ENCODE results near the gene PAQR8. TPM values are rescaled to one million over a fixed set of nuclear protein-coding genes. Genes with fewer than 3 reads are reported as not detected.

PAQR8 gene
- total RNA-seq, 2 experiments from 2014 or later, result 12.8 to 14.1 TPM

DNA sequence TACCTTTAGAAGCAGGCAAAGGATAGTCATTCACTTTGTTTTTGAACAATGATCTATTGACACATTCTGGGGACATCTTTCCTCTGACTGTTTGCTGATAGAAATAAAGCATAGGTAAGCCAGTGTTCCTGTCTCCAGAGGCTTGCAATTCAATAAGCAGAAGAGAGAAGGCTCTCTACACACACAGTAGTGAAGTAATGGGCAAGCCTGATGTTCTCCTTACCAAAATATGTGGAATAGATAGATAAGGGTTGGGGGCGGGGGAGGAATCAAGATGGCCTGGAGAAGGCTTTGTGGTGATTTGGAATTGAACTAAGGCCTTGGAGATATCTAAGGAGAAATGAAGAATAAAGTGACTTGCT, 27.3 kb downstream of the PAQR8 start:
- peaks cover 8% of the 10 kb centered on the region for H3K9me3 Mint-ChIP-seq
- peaks cover 62% of the 10 kb centered on the region for H3K4me1 Mint-ChIP-seq
- ChIA-PET CTCF (interaction anchor here (0.6 to 6.3 kb wide), 13 partner anchors 8 to 128 kb away, joined by 3 to 71 read pairs (median 4); partner anchors contain the start of genes EFHC1, MCM3 and PAQR8), POLR2A (interaction anchor here (1.0 to 5.0 kb wide), 8 partner anchors 8 to 227 kb away, joined by 3 to 75 read pairs (median 14); partner anchors contain the start of genes MCM3 and PAQR8)
- peaks cover 16% of the 10 kb centered on the region for H3K36me3 Mint-ChIP-seq (ENCODE audit: low read depth)
- no peak for DNase-seq
- H3K27ac Mint-ChIP-seq, result peak overlapping the region; percentile 92
- no peaks in the 10 kb centered on the region for H3K27me3 Mint-ChIP-seq
- H3K4me3 Mint-ChIP-seq, result peak overlapping the region; percentile 44

- Mint-ChIP-seq H3K4me1 (peaks cover 67% of the 10 kb centered on the region), H3K9me3 (peaks cover 7% of the 10 kb centered on the region), H3K27ac (peak overlapping the region; percentile 92), H3K4me3 (peak overlapping the region; percentile 44), H3K27me3 (no peaks in the 10 kb centered on the region), H3K36me3 (ENCODE audit: low read depth) (peaks cover 14% of the 10 kb centered on the region)
- ChIA-PET POLR2A (interaction anchor here (0.7 to 5.0 kb wide), 19 partner anchors 9 to 676 kb away, joined by 3 to 75 read pairs (median 4); partner anchors contain the start of genes FBXO9, MCM3 and PAQR8), CTCF (interaction anchor here (0.6 to 6.3 kb wide), 15 partner anchors 8 to 205 kb away, joined by 3 to 71 read pairs (median 4); partner anchors contain the start of genes EFHC1, MCM3 and PAQR8)
- peak; percentile 61 for DNase-seq
These were observed 27.8 kb downstream of the PAQR8 start for GRCh38 chr6:52389626-52390360.

- CTCF ChIA-PET, result interaction anchor here (0.8 to 6.3 kb wide), 10 partner anchors 8 to 204 kb away, joined by 3 to 71 read pairs (median 5); partner anchors contain the start of genes EFHC1, MCM3 and PAQR8
- H3K36me3 Mint-ChIP-seq (ENCODE audit: low read depth), result peaks cover 14% of the 10 kb centered on the region
- POLR2A ChIA-PET, result interaction anchor here (0.7 to 5.0 kb wide), 20 partner anchors 9 to 676 kb away, joined by 3 to 75 read pairs (median 4); partner anchors contain the start of genes FBXO9, MCM3, PAQR8 and TMEM14A
These were observed 28.4 kb downstream of the PAQR8 start for GRCh38 chr6:52390361-52390727.

GRCh38 chr6:52391599-52391998, 29.6 kb downstream of the PAQR8 start:
- Mint-ChIP-seq H3K27ac (no peak overlapping the region), H3K4me3 (no peak overlapping the region)

More at GRCh38 chr6:52390361-52390727, 28.4 kb downstream of the PAQR8 start:
- Mint-ChIP-seq H3K27ac (peak overlapping the region; percentile 92), H3K27me3 (no peaks in the 10 kb centered on the region), H3K9me3 (peaks cover 7% of the 10 kb centered on the region), H3K4me3 (peak overlapping the region; percentile 44), H3K4me1 (peaks cover 64% of the 10 kb centered on the region)
- peak; percentile 72 for DNase-seq

DNA sequence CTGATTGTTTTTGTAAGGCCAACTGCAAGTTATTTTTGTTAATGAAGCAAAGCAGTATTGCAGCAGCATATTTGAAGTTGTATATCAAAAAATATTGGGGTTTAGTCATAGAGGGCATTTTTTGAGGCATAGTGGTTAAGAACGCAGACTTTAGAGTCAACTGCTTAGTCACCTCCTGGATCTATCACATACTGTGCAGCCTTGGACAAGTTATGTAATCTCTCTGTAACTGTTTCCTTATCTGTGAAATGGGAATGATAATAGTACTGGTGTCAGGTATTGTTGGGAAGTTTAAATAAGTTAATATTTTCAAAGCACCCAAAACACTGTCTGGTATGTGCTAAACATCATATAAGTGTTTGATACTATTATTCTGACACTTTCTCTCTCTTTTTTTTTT, 31.0 kb downstream of the PAQR8 start:
- Mint-ChIP-seq H3K9me3 (no peaks in the 10 kb centered on the region), H3K36me3 (ENCODE audit: low read depth) (peaks cover 9% of the 10 kb centered on the region), H3K27me3 (peaks cover 4% of the 10 kb centered on the region), H3K4me1 (peaks cover 89% of the 10 kb centered on the region), H3K4me3 (no peak overlapping the region), H3K27ac (no peak overlapping the region)
- ChIA-PET CTCF (interaction anchor here (1.2 to 4.4 kb wide), 2 partner anchors 108 to 270 kb away, joined by 4 to 54 read pairs; partner anchors contain the start of gene MCM3), POLR2A (interaction anchor here (1.1 to 4.7 kb wide), 3 partner anchors 7 to 108 kb away, joined by 6 to 45 read pairs (median 7); partner anchors contain the start of genes MCM3 and PAQR8)
- no peak for DNase-seq

More at GRCh38 chr6:52391599-52391998, 29.6 kb downstream of the PAQR8 start:
- POLR2A ChIA-PET, result interaction anchor here (1.1 to 5.0 kb wide), 6 partner anchors 9 to 279 kb away, joined by 3 to 75 read pairs (median 26); partner anchors contain the start of genes MCM3, PAQR8 and TMEM14A
- CTCF ChIA-PET, result interaction anchor here (0.5 to 6.3 kb wide), 8 partner anchors 9 to 604 kb away, joined by 3 to 71 read pairs (median 5); partner anchors contain the start of genes GSTA4, MCM3 and PAQR8
- peaks cover 2% of the 10 kb centered on the region for H3K9me3 Mint-ChIP-seq
- peaks cover 4% of the 10 kb centered on the region for H3K27me3 Mint-ChIP-seq
- peaks cover 12% of the 10 kb centered on the region for H3K36me3 Mint-ChIP-seq (ENCODE audit: low read depth)
- no peak for DNase-seq
- peaks cover 75% of the 10 kb centered on the region for H3K4me1 Mint-ChIP-seq

DNA sequence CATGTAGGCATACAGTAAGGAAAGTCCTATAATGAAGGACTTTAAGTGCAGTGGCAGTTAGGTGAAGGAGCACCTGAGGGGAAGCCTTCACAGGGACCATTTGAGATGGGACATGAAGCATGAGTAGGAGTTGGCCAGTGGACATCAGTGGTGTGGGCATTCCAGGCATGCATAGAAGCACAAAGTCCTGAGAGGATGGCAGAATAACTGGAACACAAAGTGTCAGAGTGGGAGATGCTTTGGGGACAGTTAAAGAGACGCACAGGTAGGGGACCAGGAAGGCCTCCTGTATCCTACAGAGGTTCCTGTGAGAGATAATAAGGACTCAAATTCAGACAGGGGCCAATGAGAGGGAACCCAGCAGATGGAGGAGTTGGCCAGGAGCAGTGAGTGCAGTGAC, 31.8 kb downstream of the PAQR8 start:
- no peak for DNase-seq
- peak overlapping the region; percentile 16 for H3K27ac Mint-ChIP-seq

DNA sequence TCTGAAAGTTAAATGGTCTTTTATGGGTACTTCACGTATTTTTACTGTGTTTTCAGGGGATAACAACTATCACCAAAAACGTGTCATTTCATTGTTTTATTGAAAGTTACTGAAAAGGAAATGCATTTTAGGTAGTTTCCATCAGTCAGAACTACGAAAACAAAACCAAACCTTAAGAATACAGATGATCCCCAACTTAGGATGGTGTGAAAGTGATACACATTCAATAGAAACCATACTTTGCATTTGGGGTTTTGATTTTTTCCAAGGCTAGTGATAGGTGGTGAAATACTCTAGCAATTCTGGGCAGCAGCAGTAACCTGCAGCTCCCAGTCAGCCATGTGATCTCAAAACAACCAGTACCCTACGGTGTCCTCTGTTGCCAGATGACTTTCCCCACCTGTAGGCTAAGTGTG, 32.3 kb downstream of the PAQR8 start:
- Mint-ChIP-seq H3K4me1 (peaks cover 92% of the 10 kb centered on the region), H3K27me3 (peaks cover 4% of the 10 kb centered on the region), H3K9me3 (no peaks in the 10 kb centered on the region), H3K27ac (peak overlapping the region; percentile 16), H3K4me3 (peak overlapping the region; percentile 30), H3K36me3 (ENCODE audit: low read depth) (peaks cover 9% of the 10 kb centered on the region)
- ChIA-PET POLR2A (interaction anchor here (0.6 to 1.2 kb wide), 2 partner anchors 32 to 109 kb away, joined by 3 to 5 read pairs; partner anchors contain the start of gene PAQR8), CTCF (no interaction called here)
- no peak for DNase-seq

More for the DNA sequence above, 31.8 kb downstream of the PAQR8 start:
- H3K4me3 Mint-ChIP-seq, result peak overlapping the region; percentile 30
- ChIA-PET POLR2A (interaction anchor here (0.6 to 1.2 kb wide), 2 partner anchors 32 to 108 kb away, joined by 3 to 5 read pairs; partner anchors contain the start of gene PAQR8), CTCF (no interaction called here)
- H3K4me1 Mint-ChIP-seq, result peaks cover 92% of the 10 kb centered on the region
- peaks cover 9% of the 10 kb centered on the region for H3K36me3 Mint-ChIP-seq (ENCODE audit: low read depth)
- H3K27me3 Mint-ChIP-seq, result peaks cover 4% of the 10 kb centered on the region
- no peaks in the 10 kb centered on the region for H3K9me3 Mint-ChIP-seq

DNA sequence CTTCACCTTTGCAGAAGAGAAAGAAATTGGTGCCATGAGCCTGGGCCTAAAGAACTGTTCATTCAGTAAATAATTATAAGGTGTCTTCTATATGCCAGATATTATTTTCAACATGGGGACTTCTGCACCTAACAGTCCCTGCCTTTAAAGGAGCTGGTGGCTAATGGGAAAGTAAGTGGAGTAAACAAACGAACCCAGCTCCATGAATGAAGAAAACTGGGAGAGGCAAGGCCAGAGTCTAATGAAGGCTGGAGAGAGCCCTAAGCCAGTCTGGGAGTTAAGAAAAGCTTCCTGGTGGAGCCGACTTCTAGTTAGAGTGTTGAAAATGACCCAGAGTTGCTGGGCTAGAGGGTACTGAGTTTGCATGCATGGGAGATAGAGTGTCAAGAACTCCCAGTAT, 34.0 kb downstream of the PAQR8 start:
- Mint-ChIP-seq H3K4me3 (no peak overlapping the region), H3K36me3 (ENCODE audit: low read depth) (peaks cover 9% of the 10 kb centered on the region), H3K27ac (no peak overlapping the region), H3K9me3 (no peaks in the 10 kb centered on the region), H3K27me3 (peaks cover 4% of the 10 kb centered on the region), H3K4me1 (peaks cover 88% of the 10 kb centered on the region)
- ChIA-PET POLR2A (interaction anchor here (3.5 to 3.6 kb wide), 2 partner anchors 33 to 111 kb away, joined by 34 to 54 read pairs; partner anchors contain the start of genes MCM3 and PAQR8), CTCF (interaction anchor here (1.2 to 8.0 kb wide), 3 partner anchors 12 to 111 kb away, joined by 5 to 159 read pairs (median 22); partner anchors contain the start of genes MCM3 and PAQR8)
- DNase-seq, result no peak

GRCh38 chr6:52399511-52400312, 37.8 kb downstream of the PAQR8 start:
- H3K27ac Mint-ChIP-seq, result no peak overlapping the region
- H3K9me3 Mint-ChIP-seq, result no peaks in the 10 kb centered on the region
- DNase-seq, result no peak
- H3K27me3 Mint-ChIP-seq, result peaks cover 4% of the 10 kb centered on the region
- peaks cover 53% of the 10 kb centered on the region for H3K4me1 Mint-ChIP-seq
- H3K4me3 Mint-ChIP-seq, result no peak overlapping the region
- ChIA-PET POLR2A (interaction anchor here (1.4 to 6.4 kb wide), 4 partner anchors 9 to 116 kb away, joined by 6 to 45 read pairs (median 10); partner anchors contain the start of genes MCM3 and PAQR8), CTCF (interaction anchor here (0.7 to 8.0 kb wide), 24 partner anchors 10 to 263 kb away, joined by 3 to 159 read pairs (median 4); partner anchors contain the start of genes MCM3 and PAQR8)
- peaks cover 24% of the 10 kb centered on the region for H3K36me3 Mint-ChIP-seq (ENCODE audit: low read depth)

DNA sequence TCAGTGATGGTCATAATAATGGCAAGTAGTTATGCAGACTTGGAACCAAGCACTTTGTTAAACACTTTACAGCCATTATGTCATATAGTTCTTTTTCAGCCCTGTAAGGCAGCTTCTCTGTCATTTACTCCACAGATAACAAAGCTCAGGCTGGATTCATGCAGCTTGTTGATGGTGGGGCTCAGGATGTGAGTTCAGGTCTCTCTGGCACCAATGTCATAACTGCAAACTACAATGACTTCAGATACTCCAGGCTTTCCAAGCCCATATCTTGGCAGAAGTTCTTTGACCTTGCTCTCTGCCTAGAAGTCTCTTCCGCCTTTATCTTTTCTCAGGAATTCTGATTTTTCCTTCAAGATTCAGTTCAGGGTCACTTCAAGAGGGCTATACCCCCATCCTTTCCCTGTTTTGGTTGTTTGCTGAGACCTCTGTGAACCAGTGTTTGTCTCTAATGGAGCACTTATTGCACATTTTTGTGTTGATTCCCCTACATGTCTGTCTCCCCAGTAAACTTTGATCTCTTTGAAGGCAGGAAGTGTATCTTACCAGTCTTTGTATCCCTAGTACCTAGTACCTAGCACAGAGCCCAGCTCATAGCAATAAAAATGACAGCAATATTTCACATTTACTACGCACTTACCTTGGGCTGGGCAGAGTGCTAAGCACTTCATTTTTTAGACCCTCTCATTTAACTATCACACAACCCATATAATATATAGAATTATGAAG, 38.5 kb downstream of the PAQR8 start:
- ChIA-PET CTCF (interaction anchor here (0.7 to 8.0 kb wide), 24 partner anchors 10 to 238 kb away, joined by 3 to 159 read pairs (median 4); partner anchors contain the start of genes MCM3 and PAQR8), POLR2A (interaction anchor here (1.4 to 6.4 kb wide), 4 partner anchors 10 to 117 kb away, joined by 6 to 45 read pairs (median 10); partner anchors contain the start of genes MCM3 and PAQR8)
- Mint-ChIP-seq H3K9me3 (no peaks in the 10 kb centered on the region), H3K27me3 (peaks cover 4% of the 10 kb centered on the region), H3K4me3 (no peak overlapping the region), H3K4me1 (peaks cover 49% of the 10 kb centered on the region), H3K36me3 (ENCODE audit: low read depth) (peaks cover 25% of the 10 kb centered on the region), H3K27ac (no peak overlapping the region)
- DNase-seq, result no peak

GRCh38 chr6:52403086-52403485, 41.1 kb downstream of the PAQR8 start:
- peaks cover 24% of the 10 kb centered on the region for H3K4me1 Mint-ChIP-seq
- H3K36me3 Mint-ChIP-seq (ENCODE audit: low read depth), result peaks cover 16% of the 10 kb centered on the region
- CTCF ChIA-PET, result interaction anchor here (0.6 to 8.0 kb wide), 4 partner anchors 13 to 163 kb away, joined by 3 to 159 read pairs (median 26); partner anchors contain the start of gene MCM3
- no peaks in the 10 kb centered on the region for H3K27me3 Mint-ChIP-seq
- no peak overlapping the region for H3K4me3 Mint-ChIP-seq
- H3K27ac Mint-ChIP-seq, result no peak overlapping the region
- no peak for DNase-seq
- H3K9me3 Mint-ChIP-seq, result no peaks in the 10 kb centered on the region
- POLR2A ChIA-PET, result interaction anchor here (6.4 kb wide), 1 partner anchor 13 kb away, joined by 45 read pairs; no protein-coding TSS in a partner anchor

All from activated CD4-positive, alpha-beta memory T cell treated with anti-CD3 and anti-CD28 coated beads, Interleukin-2, amount 10 ng/mL, durations not matched to agents 7 days and 5 days (primary cell).